DND-41 (cell line): ENCODE results near the gene IDH2.

Experiments used
- ATAC-seq: fragments of 200-7000 bp; cut with Tn5 transposase; 3 replicates; pipeline ENCODE4 v1.9.1; 2021; ENCODE audit warnings: low read depth; ENCODE audit not compliant: insufficient read depth
- DNase-seq: peaks from one replicate; pipeline ENCODE4 v3.0.0-alpha.2; 2020
- H2AFZ ChIP-seq: 2 replicates; pipeline ENCODE4 v1.6.0; 2012; ENCODE audit warnings: low read depth, low read length
- H3K27ac ChIP-seq: 2 replicates; pipeline ENCODE4 v1.5.1; 2012; ENCODE audit warnings: low read length, inconsistent platforms
- H3K27me3 ChIP-seq: fragments of 200-600 bp; sonication (generic); 2 replicates; pipeline ENCODE4 v1.6.0; 2012; ENCODE audit warnings: low read length, mild to moderate bottlenecking, inconsistent platforms; ENCODE audit not compliant: insufficient read depth, poor library complexity
- H3K36me3 ChIP-seq: 2 replicates; pipeline ENCODE4 v1.5.1; 2012; ENCODE audit warnings: low read length, inconsistent platforms; ENCODE audit not compliant: insufficient read depth
- H3K4me1 ChIP-seq: 2 replicates; pipeline ENCODE4 v1.5.1; 2012; ENCODE audit warnings: mild to moderate bottlenecking, low read length; ENCODE audit not compliant: insufficient read depth
- H3K4me2 ChIP-seq: 2 replicates; pipeline ENCODE4 v1.6.0; 2012; ENCODE audit warnings: mild to moderate bottlenecking, moderate library complexity, low read length, inconsistent platforms; ENCODE audit not compliant: insufficient read depth
- H3K4me3 ChIP-seq, 2 experiments: fragments of 200-600 bp in 1 of 2; shearing (Covaris generic) in 1 of 2; 2 replicates each; pipeline ENCODE4 v1.5.1; 2012 to 2016; ENCODE audit warnings: inconsistent platforms in 2 of 2, low read length in 2 of 2, mild to moderate bottlenecking in 2 of 2, low read depth in 1 of 2, moderate library complexity in 1 of 2
- H3K79me2 ChIP-seq: 2 replicates; pipeline ENCODE4 v1.6.0; 2012; ENCODE audit warnings: low read length, inconsistent platforms; ENCODE audit not compliant: insufficient read depth
- H3K9ac ChIP-seq: 2 replicates; pipeline ENCODE4 v1.6.0; 2012; ENCODE audit warnings: low read depth, mild to moderate bottlenecking, inconsistent platforms, low read length, moderate library complexity
- H3K9me3 ChIP-seq: 2 replicates; pipeline ENCODE4 v1.5.1; 2012; ENCODE audit warnings: low read length, moderate library complexity, mild to moderate bottlenecking, inconsistent platforms; ENCODE audit not compliant: insufficient read depth, severe bottlenecking
- H4K20me1 ChIP-seq: 2 replicates; pipeline ENCODE4 v1.6.0; 2012; ENCODE audit warnings: low read length; ENCODE audit not compliant: insufficient read depth
- CTCF ChIP-seq: IDR thresholded peaks from 2 replicates; pipeline ENCODE4 v1.5.1; 2012; ENCODE audit warnings: borderline replicate concordance, low read length, moderate library complexity, mild to moderate bottlenecking; ENCODE audit not compliant: poor library complexity, severe bottlenecking; ENCODE audit errors: extremely low read depth
- EZH2 ChIP-seq: IDR thresholded peaks from 3 replicates; pipeline ENCODE4 v1.6.1; 2012; ENCODE audit warnings: borderline replicate concordance, low read depth, mild to moderate bottlenecking, moderate library complexity, low read length, inconsistent platforms; ENCODE audit not compliant: severe bottlenecking

The IDH2 gene

GRCh38 chr15:90033448-90033847, 68.8 kb downstream of the IDH2 start:
- Histone ChIP-seq H3K9me3 (no peaks in the 10 kb centered on the region), H3K36me3 (0 out of 2 replicates have a peak, but pooled peaks cover under 1% of the 10 kb centered on the region), H3K79me2 (peaks cover 42% of the 10 kb centered on the region), H3K9ac (peak overlapping the region; percentile 17; the same call in 1 of the 2 replicates), H3K27me3 (no peaks in the 10 kb centered on the region), H3K4me1 (peaks cover 51% of the 10 kb centered on the region), H3K4me2 (peak overlapping the region; percentile 6; the same call in 1 of the 2 replicates), H3K27ac (peak overlapping the region; percentile 73), H2AFZ (no peak overlapping the region), H3K4me3 (no peak overlapping the region), H4K20me1 (peaks cover 20% of the 10 kb centered on the region)
- ATAC-seq (no peak), DNase-seq (no peak)
- no peak for TF ChIP-seq EZH2
- no peak for TF ChIP-seq CTCF
